Vagina (tissue), 2 donors: ENCODE results near the gene MED13L.

ENCODE experiments used
- POLR2A ChIP-seq, 2 donors: fragments of 450-650 bp; IDR thresholded peaks; one replicate each; pipeline ENCODE4 v1.6.1; 2017; ENCODE audit warnings: antibody characterized with exemption in 2 of 2, mild to moderate bottlenecking in 2 of 2, moderate library complexity in 2 of 2
- TF ChIP-seq, protein P1 (sequence below), 3 experiments: fragments of 450-650 bp in 2 of 3; fragments of 200-600 bp in 1 of 3; sonication (generic) in 1 of 3; IDR thresholded peaks; one replicate each; pipeline ENCODE4 v1.5.1; 2017 to 2019; ENCODE audit warnings: antibody characterized with exemption in 3 of 3, mild to moderate bottlenecking in 2 of 3, moderate library complexity in 2 of 3

DNA sequence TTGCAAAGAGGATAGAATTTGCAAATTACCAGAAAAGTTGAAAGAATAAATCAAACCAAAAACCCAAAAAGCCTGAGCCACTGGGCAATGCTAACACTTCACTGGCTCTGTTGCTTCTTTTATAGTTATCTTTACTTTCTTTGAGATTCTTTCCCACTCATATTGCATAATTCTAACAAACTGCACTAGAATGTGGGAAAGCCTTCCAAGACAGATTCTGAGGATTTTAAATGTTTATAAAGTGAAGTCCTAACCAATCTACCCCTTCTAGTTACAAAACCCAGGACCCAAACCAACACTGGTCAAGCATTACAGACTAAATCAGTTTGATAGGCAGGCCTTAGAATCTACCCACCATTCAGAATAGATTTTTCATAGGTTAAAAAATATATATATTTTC, 150.9 kb downstream of the MED13L start:
- TF ChIP-seq POLR2A (IDR thresholded peaks at IDR 0.05): no peak
- TF ChIP-seq, protein P1, sequence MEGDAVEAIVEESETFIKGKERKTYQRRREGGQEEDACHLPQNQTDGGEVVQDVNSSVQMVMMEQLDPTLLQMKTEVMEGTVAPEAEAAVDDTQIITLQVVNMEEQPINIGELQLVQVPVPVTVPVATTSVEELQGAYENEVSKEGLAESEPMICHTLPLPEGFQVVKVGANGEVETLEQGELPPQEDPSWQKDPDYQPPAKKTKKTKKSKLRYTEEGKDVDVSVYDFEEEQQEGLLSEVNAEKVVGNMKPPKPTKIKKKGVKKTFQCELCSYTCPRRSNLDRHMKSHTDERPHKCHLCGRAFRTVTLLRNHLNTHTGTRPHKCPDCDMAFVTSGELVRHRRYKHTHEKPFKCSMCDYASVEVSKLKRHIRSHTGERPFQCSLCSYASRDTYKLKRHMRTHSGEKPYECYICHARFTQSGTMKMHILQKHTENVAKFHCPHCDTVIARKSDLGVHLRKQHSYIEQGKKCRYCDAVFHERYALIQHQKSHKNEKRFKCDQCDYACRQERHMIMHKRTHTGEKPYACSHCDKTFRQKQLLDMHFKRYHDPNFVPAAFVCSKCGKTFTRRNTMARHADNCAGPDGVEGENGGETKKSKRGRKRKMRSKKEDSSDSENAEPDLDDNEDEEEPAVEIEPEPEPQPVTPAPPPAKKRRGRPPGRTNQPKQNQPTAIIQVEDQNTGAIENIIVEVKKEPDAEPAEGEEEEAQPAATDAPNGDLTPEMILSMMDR (IDR thresholded peaks at IDR 0.05): no peak
